ENCODE measurements around the gene RPLP2. TPM values are rescaled to one million over a fixed set of nuclear protein-coding genes. Genes with fewer than 3 reads are reported as not detected.

The RPLP2 gene
- total RNA-seq, 1 experiment from 2014 or later = 1,325 TPM

- BruUV-seq (replicated peaks) = no TSS peak
- CTCF ChIA-PET = no interaction called here
- H3K4me3 ChIP-seq (ENCODE audit: low read depth, low read length, poor library complexity, severe bottlenecking) = peak overlapping the region; percentile 49
Observed at GRCh38 chr11:831118-831864, 21.5 kb downstream of the RPLP2 start.

GRCh38 chr11:831961-832528 is 22.3 kb downstream of the RPLP2 start:
- H3K9me3 ChIP-seq (ENCODE audit: low read depth, low read length, poor library complexity, severe bottlenecking) = no peaks in the 10 kb centered on the region
- no TSS peak for BruUV-seq (replicated peaks)
- TF ChIP-seq CTCF (conservative IDR thresholded peaks at IDR 0.05; ENCODE audit: low read depth, low read length) (no peak), EZH2 (IDR thresholded peaks at IDR 0.05; ENCODE audit: borderline replicate concordance, low read depth, low read length, poor library complexity, severe bottlenecking) (no peak)
- peaks cover 10% of the 10 kb centered on the region for H3K36me3 ChIP-seq (ENCODE audit: insufficient read depth, low read length, poor library complexity, severe bottlenecking)
- H3K4me1 ChIP-seq (ENCODE audit: insufficient read depth, low read length, poor library complexity, severe bottlenecking) = peaks cover 25% of the 10 kb centered on the region
- H3K27ac ChIP-seq (ENCODE audit: low read depth, low read length, poor library complexity, severe bottlenecking) = peak overlapping the region; percentile 54
- peak overlapping the region; percentile 69 for H3K4me3 ChIP-seq (ENCODE audit: low read depth, low read length, poor library complexity, severe bottlenecking)
- ChIA-PET CTCF (no interaction called here), POLR2A (ENCODE audit: low non-redundant PET) (no interaction called here)
- intact Hi-C loops (cut with micrococcal nuclease; ENCODE audit: unreplicated experiment) = no loop called here
- no peak for DNase-seq (ENCODE audit: low spot score)
- H3K27me3 ChIP-seq (replicated peaks; ENCODE audit: insufficient read depth, low read depth, low read length, poor library complexity) = no peaks in the 10 kb centered on the region

More at GRCh38 chr11:831118-831864, 21.5 kb downstream of the RPLP2 start:
- TF ChIP-seq EZH2 (IDR thresholded peaks at IDR 0.05; ENCODE audit: borderline replicate concordance, low read depth, low read length, poor library complexity, severe bottlenecking) = no peak
- H3K9me3 ChIP-seq (ENCODE audit: low read depth, low read length, poor library complexity, severe bottlenecking) = no peaks in the 10 kb centered on the region
- DNase-seq (ENCODE audit: low spot score) = no peak
- intact Hi-C loops (cut with micrococcal nuclease; ENCODE audit: unreplicated experiment) = no loop called here
- POLR2A ChIA-PET (ENCODE audit: low non-redundant PET) = no interaction called here
- no peaks in the 10 kb centered on the region for H3K27me3 ChIP-seq (replicated peaks; ENCODE audit: insufficient read depth, low read depth, low read length, poor library complexity)
- no peak overlapping the region for H3K27ac ChIP-seq (ENCODE audit: low read depth, low read length, poor library complexity, severe bottlenecking)
- H3K4me1 ChIP-seq (ENCODE audit: insufficient read depth, low read length, poor library complexity, severe bottlenecking) = peaks cover 25% of the 10 kb centered on the region
- H3K36me3 ChIP-seq (ENCODE audit: insufficient read depth, low read length, poor library complexity, severe bottlenecking) = peaks cover 3% of the 10 kb centered on the region

DNA sequence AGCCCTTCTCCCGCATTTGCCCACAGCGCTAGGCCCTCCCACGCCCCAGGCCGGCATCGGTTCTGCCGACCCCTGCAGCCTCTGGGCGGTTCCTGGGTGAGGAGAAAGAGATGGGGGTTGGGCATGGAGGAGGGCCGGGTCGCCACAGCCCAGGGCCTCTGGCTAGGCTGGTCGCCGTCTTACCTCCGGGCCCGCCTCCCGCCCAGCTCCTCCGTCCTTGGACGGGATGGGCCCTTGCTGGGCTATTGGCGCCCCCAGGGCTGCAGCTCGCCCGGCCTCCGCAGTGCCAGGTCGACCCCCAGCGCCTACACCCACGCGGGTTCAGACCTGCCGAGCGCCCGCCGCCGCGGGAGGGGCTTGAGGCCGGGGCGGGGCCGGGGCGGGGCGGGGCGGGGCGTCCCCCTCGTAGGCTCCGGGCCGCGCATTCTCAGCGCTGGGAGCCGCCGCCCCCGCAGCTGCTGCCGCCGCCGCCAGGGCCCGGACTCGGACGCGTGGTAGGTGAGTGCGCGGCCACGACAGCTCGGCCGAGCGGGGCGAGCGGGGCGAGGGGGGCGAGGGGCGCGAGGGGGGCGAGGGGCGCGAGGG is 22.9 kb downstream of the RPLP2 start, which contains the start of gene CD151:
Gene CD151 (plus strand): TSS at position 424 of the 585 bp plus-strand sequence. CDS start 3,118 bp downstream, outside the sequence.
- peaks cover 14% of the 10 kb centered on the region for H3K36me3 ChIP-seq (ENCODE audit: insufficient read depth, low read length, poor library complexity, severe bottlenecking)
- intact Hi-C loops (cut with micrococcal nuclease; ENCODE audit: unreplicated experiment) = no loop called here
- H3K9me3 ChIP-seq (ENCODE audit: low read depth, low read length, poor library complexity, severe bottlenecking) = no peaks in the 10 kb centered on the region
- no peaks in the 10 kb centered on the region for H3K27me3 ChIP-seq (replicated peaks; ENCODE audit: insufficient read depth, low read depth, low read length, poor library complexity)
- peaks cover 21% of the 10 kb centered on the region for H3K4me1 ChIP-seq (ENCODE audit: insufficient read depth, low read length, poor library complexity, severe bottlenecking)
- CTCF ChIA-PET = no interaction called here
- BruUV-seq (replicated peaks) = no TSS peak
- peak within 1 kb of the TSS; percentile 75 for H3K27ac ChIP-seq (ENCODE audit: low read depth, low read length, poor library complexity, severe bottlenecking)
- DNase-seq (ENCODE audit: low spot score) = peak; percentile 70
- peak within 1 kb of the TSS; percentile 69 for H3K4me3 ChIP-seq (ENCODE audit: low read depth, low read length, poor library complexity, severe bottlenecking)
- TF ChIP-seq EZH2 (IDR thresholded peaks at IDR 0.05; ENCODE audit: borderline replicate concordance, low read depth, low read length, poor library complexity, severe bottlenecking) (no peak), CTCF (conservative IDR thresholded peaks at IDR 0.05; ENCODE audit: low read depth, low read length) (no peak)
- POLR2A ChIA-PET (ENCODE audit: low non-redundant PET) = no interaction called here
